ENCODE results near the gene RPS2. TPM values are rescaled to one million over a fixed set of nuclear protein-coding genes. Genes with fewer than 3 reads are reported as not detected.

RPS2 gene
- total and polyA plus RNA-seq, 8 donors: 1,316 to 3,219 (median 1,806) TPM

DNA sequence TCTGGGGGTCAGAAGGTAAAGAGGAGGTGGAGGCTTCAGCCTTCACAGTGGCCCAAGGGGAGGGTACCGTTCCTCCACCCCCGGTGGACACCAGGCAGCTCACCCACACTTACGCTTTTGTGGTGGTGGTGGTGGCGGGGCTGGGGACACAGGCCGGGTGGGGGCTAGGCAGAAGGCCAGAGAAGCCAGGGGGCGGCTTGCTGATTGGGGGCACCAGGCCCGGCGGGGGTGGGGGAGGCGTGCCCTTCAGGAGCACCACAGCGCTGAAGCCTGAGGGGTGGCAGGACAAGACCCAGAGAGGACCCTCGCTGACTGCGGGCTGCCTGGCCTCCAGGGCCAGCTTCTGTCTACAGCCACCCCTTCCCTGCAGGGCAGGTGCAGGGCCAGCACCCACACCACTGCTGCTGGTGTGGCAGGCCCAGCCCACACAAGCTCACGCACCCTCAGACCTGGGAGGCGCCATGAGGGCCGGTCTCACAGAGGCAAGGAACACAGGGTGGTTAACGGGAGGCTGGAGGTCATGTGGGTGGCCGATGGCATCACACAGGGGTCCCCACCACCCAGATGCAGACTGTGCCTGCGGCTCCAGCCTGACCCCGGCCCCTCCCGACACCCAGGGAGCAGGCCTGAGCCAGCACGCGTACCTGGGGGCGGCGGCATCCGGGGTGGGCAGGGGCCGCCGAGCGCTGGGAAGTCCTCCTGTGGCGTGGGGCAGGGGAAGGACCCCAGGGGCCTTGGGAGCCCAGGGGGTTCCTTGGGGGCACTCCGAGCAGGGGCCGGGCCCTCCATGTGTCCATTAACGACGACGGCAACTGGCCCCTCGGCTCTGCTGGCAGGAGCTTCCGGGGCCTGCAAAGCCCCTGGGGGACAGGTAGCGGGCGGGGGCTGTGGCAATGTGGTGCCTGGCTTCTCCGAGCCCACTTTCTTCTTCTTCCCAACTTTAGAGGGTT is 34.5 kb upstream of the RPS2 start:
- FAIRE-seq (no peak), ATAC-seq (no peak), DNase-seq (peak in 5 of 6 donors; percentile 7 to 80 (median 39))
- Histone ChIP-seq H3K9me3 (no peaks in the 10 kb centered on the region), H3K4me1 (peaks cover 2 to 6% (median 3%) of the 10 kb centered on the region in 3 donors), H3K4me3 (no peak overlapping the region), H3K36me3 (peaks cover 19 to 64% (median 39%) of the 10 kb centered on the region in 3 donors), H3K27me3 (no peaks in the 10 kb centered on the region), H3K27ac (no peak overlapping the region)
- WGBS, 2 donors: 93% methylated on average over 30 to 39 of the region's 39 CpGs
- TF ChIP-seq CTCF (IDR thresholded peaks at IDR 0.05): no peak
- intact Hi-C loops (cut with DNase I): no loop called here

DNA sequence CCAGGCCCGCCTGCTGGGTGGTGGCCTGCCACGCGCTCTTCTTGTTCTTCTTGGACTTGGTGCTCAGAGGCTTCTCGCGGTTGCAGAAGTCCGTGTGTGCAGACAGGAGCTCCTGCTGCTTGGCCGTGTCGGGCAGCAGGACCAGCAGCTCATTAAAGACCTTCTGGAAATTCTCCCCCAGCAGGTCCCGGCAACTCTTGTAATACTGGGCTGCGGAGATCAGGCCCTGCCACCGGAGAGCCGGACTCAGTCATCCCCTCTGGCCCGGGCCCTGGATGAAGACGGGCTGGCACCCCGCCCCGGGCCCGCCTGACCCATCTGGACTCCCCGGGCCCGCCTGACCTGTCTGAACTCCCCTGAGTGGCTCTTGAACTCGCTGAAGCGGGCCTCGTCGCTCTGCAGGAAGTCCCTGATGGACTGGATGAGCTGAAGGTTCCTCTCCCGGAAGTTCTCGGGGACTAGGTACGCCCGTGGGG is 33.8 kb upstream of the RPS2 start:
- TF ChIP-seq CTCF (IDR thresholded peaks at IDR 0.05): no peak
- Histone ChIP-seq H3K4me1 (no peaks in the 10 kb centered on the region), H3K27me3 (no peaks in the 10 kb centered on the region), H3K4me3 (no peak overlapping the region), H3K36me3 (peaks cover 19 to 64% (median 39%) of the 10 kb centered on the region in 3 donors), H3K9me3 (no peaks in the 10 kb centered on the region), H3K27ac (no peak overlapping the region)
- no peak for FAIRE-seq
- WGBS, 2 donors: 93% methylated on average over 26 to 27 of the region's 27 CpGs
- ATAC-seq: no peak
- peak in 1 of 6 donors; percentile 10 for DNase-seq
- intact Hi-C loops (cut with DNase I): no loop called here

DNA sequence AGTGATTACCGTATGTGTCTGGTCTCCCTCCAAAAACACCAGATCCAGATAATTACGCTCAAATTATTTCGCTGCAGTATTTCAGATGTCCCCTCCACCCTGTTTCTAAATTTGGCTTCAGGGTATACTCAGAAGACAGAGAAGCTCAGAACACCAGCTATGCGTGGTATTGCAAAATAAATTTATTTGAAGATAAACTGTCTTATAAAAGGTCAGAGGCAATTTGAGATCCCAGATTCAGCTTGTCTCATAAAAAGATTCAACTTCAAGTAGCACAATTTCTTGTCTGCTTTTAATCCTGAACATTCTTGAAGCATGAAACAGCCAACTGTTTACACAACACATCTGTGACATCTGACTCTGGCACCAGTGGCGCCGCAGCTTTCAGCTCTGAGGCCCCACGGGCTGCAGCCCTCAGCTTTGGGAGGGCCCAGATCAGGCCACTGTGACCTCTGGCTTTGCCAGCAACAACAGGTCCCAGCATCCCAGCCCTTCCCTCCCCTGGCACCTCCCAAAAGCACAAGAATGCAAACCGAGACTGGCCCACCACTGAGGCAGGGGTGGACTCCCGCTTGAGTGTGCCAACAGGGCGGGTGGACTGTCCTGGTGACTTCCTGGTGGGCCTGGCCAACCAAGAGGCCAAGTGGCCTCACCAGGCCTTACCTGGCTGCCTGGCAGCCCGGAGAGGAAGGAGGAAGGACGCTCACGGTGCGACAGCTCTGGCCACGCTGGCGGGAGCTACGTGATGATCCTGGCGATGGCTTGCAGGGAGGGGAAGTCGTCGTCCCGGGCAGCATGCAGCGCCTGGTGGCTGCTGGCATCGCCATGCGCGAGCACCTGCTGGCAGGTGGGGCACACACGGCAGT is 33.1 kb upstream of the RPS2 start:
- peak in 1 of 4 donors; percentile 20 for ATAC-seq
- H3K27ac ChIP-seq: no peak overlapping the region
- no peak for TF ChIP-seq CTCF (IDR thresholded peaks at IDR 0.05)
- peak in 3 of 6 donors; percentile 33 to 70 (median 49) for DNase-seq
- WGBS, 2 donors: 87 to 89% methylated on average over 26 of the region's 26 CpGs
- intact Hi-C loops (cut with DNase I): no loop called here
- no peaks in the 10 kb centered on the region for H3K27me3 ChIP-seq
- no peak for FAIRE-seq
- peaks cover 19 to 57% (median 32%) of the 10 kb centered on the region in 3 donors for H3K36me3 ChIP-seq
- no peaks in the 10 kb centered on the region for H3K4me1 ChIP-seq
- no peak overlapping the region for H3K4me3 ChIP-seq
- H3K9me3 ChIP-seq: no peaks in the 10 kb centered on the region

DNA sequence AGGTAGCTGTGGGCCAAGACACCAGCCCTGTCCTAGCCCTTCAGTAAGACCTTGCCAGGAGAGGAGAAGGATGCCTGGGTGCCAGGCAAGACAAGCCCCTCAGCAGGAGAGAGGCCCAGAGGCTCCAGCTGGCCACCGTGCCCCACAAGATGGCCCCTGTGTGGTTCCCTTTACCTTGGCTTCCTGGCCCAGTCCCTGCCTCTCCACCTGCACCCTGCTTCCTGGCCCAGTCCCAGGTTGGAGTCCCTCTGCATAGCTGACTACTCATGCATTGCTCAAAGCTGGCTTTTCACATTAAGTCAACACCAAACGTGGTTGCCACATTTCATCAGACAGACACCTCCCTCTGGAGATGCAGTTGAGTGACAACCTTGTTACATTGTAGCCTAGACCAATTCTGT is 29.1 kb upstream of the RPS2 start:
- Histone ChIP-seq H3K9me3 (no peaks in the 10 kb centered on the region), H3K27me3 (peaks cover 0 to 11% (median 0%) of the 10 kb centered on the region in 4 donors), H3K36me3 (peaks cover 0 to 18% (median 6%) of the 10 kb centered on the region in 3 donors), H3K27ac (no peak overlapping the region), H3K4me1 (peaks cover 10 to 17% (median 14%) of the 10 kb centered on the region in 3 donors), H3K4me3 (no peak overlapping the region)
- ATAC-seq (no peak), FAIRE-seq (no peak), DNase-seq (peak in 1 of 6 donors; percentile 56)
- TF ChIP-seq CTCF (IDR thresholded peaks at IDR 0.05): no peak
- intact Hi-C loops (cut with DNase I): no loop called here
- WGBS, 2 donors: 38 to 62% methylated on average over 2 of the region's 2 CpGs
